Measurements from ENCODE around the gene CABP2.
"Not testable (repeated sequence)": the region's sequence is repeated elsewhere in the genome, so short reads cannot be mapped to it uniquely, and the experiment has no call there.

Gene CABP2

GRCh38 chr11:67538823-67539505, 15.7 kb upstream of the CABP2 start:
- no peak for DNase-seq

DNA sequence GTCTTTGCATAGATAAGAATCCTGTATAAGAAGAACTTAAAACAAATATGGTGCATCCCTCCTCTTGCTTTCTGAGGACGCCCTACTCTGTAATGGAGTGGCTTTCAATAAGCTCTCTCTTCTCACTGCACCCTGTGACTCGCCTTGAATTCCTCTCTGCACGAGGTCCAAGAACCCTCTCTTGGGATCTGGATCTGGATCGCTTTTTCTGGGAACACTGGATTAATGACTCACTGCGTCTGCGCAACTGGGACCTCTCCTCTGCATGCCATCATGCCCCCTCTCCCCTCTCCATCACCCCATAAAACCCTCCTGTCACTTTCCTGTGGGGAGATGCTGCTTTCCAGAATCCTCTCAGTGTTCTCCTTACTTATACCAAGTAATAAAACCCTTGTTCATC, 15.1 kb upstream of the CABP2 start:
- DNase-seq, result no peak

- no peak for DNase-seq
Observed at GRCh38 chr11:67535561-67535960, 12.3 kb upstream of the CABP2 start.

DNA sequence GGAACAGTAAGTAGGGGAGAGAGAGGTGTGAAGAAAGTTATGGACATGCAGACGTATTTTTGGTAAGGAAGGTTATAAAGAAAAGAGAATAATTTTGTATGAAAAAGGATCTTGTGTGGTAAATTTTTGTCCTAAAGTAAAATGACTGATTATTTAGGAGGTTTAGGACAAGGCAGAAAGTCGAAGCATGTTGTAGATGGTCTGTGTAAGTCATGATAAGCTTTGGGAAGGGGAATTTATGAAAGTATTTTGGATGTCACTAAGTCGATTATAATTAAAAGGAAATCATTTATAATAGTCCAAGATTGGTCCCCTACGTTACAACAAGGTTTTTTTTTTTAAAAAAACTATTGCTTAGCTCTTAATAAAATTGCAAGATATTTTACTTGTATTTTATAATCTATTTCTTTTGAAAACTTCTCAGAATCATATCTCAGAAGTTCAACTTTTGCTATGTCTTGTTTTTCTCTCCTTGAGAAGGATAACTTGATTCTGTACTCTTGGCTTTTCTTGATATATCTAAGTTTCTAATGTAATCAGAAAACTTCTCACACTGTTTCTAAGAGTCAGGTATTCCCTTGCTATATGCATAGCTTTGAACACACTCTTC, 10.9 kb upstream of the CABP2 start:
- DNase-seq, result no peak

GRCh38 chr11:67532889-67533288, 9.6 kb upstream of the CABP2 start:
- DNase-seq, result no peak

- no peak for DNase-seq
Observed at GRCh38 chr11:67530282-67530592, 7.0 kb upstream of the CABP2 start.

DNA sequence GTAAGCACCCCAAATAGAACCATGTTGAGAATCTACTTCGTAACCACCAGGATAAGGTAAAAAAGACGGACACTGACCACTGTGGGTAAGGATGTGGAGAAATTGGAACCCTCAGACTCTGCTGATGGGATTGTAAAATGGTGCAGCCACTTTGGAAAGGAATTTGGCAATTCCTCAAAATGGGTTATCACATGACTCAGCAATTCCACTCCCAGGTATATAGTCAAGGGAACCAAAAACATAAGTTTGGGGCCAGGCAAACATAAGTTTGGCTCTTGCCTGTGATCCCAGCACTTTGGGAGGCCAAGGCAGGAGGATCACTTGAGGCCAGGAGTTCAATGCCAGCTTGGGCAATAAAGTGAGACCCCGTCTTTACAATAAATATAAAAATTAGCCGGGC, 5.1 kb upstream of the CABP2 start:
- no peak for DNase-seq

DNA sequence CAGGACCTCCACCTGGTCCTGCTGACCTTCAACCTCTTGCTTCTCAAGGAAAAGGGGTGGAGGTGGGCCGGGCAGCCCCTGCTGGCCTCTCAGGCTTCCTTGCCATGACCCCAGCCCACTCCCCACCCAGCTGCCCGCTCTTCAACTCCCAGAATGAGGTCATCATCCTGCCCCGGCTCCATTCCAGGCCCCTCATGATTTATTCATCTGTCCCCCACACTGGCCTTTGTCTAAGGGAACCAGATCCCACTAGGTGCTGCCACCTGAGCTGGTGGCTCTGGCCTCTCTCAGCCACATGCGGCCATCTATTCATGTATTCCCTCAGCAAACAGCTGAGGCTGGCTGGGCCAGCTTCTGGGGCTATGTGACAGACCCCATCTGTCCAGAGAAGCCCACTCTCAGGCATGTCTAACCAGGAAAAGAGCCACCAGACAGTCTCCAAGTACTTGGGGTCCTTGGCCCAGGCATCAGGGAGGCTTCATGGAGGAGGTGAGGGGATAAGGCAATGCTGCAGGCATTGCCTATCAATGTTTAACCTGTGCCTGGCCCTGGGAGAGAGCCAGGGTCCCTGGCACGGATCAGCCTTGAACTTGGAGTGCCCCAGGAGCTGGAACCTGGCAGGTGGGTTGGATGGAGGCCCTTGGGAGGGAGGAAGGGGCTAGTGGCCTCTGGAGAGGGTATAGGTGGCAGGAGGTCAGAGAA, 2.2 kb upstream of the CABP2 start:
- no peak for DNase-seq

DNA sequence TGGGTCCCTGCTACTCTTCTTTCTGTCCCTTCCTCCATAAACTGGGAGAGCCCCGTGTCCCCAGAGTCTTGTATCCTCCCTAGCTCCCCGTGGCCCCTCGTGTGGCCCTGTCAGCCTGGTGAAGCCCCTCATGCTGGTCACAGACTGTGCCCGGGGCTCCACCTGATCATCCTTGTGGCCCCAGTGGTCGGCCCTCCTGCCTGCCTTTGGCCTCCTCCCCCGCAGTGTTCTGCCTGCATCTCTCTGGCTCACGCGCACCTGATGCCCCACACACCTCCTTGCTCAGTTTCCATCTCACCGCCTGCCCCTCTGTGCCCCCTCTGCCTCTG, 1.2 kb upstream of the CABP2 start:
- no peak for DNase-seq

DNA sequence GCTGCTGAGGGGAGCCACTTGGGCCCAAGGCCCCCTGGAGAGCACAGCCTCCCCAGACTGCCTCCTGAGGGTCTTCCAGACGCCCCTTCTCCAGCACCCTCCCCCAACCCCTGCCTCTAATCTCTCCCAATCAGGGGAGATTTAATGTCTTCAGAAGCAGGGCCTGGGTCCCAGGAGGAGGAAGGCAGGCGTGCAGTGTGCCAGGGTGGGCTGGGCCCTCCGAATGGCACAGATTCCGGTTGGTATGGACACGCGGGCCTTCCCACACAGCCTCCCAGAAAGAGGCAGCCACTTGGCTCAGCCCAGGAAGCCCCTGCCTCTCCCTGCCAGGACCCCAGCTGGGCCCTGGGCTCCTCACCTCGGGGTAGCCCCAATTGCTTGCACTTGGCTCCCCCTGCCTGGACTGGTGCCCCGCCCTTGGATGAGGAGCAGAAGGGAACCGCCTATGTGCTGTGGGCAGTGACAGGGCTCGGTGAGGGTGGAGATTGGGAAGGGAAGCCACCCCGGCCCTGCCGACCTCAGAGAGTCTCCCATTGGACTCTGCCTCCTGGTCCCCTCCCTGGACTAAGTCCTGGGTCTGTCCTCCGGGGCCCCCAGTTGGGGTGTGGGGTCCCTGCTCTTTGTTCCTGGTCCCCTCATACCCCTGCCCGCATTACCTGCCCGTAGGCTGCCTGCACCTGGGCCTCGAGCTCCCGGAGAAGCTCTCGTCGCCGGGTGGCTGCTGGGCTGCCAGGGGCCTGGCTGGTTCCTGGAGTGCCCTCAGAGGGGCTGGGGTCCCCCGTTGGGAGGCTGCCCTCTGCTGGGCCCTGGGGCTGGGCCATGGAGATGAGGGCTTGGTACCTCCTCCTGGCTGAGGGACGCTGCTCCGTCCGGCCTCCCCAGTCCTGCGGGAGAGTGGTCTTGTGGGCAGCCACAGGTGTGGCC, 572 bp upstream of the CABP2 start:
- DNase-seq, result no peak

DNA sequence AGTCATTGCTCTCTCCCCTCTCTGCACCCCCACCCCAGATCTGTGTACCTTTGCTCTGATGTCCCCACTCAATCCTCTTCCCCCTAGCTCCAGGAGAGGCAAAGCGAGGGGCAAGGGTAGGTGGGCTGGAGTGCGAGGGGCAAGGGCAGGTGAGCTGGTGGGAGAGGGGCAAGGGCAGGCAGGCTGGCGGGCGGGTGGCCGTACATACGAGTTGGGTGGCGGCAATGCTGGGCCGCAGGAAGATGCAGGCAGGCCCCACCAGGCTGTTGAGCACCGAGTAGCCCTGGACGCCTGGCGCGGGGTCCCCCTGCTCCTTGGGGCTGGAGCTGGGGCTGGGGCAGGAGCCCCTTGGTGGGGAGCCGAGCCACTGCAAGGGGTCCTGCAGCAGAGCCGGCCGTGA, 908 bp downstream of the CABP2 start:
- DNase-seq, result no peak

DNA sequence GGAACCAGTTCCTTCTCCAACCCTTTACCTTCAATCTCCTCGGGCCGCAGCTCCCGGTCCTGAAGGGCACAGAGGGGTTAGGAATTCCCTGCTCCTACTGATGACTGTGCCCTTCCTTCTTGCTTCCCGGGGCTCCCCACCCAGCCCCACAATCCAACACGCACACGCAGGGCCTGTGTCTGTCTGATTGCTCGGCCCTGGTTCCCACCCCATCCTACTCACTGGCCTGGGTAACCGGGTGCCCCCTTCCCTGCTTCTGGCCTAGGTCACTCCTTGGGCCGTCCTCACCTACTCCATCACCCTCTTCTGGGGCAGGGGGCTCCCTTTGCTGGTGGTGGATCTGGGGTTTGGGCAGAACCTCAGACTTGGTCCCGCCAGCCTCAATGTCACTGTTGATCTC, 1.3 kb downstream of the CABP2 start:
- DNase-seq, result no peak

DNA sequence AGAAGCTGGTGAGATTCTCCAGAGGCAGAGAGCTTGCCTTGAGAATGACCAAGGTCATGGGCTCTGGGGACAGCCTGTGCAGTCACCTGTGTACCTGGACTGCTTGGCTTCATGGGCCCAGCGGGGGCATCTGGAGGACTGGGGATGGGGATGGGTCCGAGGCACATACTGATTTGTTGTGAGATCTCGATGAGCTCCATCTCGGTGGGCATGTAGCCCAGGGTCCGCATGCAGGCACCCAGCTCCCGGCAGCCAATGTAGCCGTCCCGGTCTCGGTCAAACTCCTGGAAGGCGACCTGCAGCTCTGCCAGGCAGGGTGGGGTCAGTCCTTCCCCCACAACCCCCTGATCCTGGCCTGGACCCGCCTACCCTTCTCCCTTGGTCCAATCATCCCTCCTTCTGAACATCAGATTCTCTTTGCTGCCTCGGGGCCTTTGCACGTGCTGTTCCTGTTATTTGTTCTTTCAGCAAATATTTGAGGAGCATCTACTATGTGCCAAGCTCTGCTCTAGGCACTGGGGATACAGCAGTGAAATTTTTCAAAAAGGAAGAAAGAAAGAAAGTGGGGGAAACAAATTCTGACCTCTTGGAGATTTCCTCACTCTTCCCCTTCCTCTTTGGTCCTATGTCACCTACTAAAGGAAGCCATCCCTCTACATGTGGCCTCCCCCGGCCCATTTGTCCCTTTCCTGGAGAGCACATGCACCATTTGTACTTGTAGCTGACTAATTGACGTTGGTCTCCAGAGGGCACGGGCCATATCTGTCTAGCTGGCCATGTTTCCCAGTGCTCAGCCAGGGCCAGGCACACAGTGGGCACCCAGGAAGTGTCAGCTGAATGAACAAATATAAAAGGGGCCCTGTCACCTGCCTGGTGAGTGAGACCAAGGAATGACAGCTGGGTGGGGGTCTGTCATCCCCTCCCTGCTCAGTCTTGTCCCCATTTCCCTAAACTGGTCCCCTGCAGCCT, 2.1 kb downstream of the CABP2 start:
- no peak for DNase-seq

- DNase-seq, result no peak
Observed at GRCh38 chr11:67519726-67520125, 3.5 kb downstream of the CABP2 start.

- no peak for DNase-seq
Observed at GRCh38 chr11:67517784-67518552, 5.3 kb downstream of the CABP2 start.

- DNase-seq, result no peak
Observed at GRCh38 chr11:67516806-67517205, 6.4 kb downstream of the CABP2 start.

DNA sequence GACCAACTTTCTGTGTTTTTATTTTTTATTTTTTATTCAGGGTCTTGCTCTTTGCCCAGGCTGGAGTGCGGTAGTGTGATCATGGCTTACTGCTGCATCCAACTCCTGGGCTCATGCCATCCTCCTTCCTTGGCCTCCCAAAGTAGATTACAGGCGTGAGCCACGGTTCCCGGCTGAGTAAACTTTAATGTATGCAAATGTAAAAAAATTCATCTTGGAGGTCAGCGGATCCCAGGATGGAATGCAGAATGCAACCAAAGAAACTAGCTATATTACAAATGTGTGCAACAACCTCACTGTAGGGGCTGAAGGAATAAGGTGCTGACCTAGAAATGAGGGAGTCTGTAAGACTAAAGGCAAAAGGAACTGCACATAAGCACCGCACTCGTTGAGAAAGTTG, 9.1 kb downstream of the CABP2 start:
- DNase-seq, result no peak

DNA sequence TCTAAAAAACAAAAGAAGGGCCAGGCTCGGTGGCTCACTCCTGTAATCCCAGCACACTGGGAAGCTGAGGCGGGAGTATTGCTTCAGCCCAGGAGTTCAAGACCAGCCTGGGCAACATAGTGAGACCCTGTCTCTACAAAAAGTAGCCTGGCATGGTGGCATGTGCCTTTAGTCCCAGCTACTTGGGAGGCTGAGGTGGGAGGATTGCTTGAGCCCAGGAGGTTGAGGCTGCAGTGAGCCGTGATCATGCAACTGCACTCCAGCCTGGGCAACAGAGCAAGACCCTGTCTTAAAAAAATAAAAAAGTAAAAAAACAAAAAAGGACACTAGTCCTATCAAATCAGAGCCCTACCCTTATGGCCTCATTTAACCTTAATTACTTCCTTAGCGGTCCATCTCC, 11.7 kb downstream of the CABP2 start:
- DNase-seq, result not testable (repeated sequence)

- no peak for DNase-seq
Observed at GRCh38 chr11:67510023-67510345, 13.3 kb downstream of the CABP2 start.

DNA sequence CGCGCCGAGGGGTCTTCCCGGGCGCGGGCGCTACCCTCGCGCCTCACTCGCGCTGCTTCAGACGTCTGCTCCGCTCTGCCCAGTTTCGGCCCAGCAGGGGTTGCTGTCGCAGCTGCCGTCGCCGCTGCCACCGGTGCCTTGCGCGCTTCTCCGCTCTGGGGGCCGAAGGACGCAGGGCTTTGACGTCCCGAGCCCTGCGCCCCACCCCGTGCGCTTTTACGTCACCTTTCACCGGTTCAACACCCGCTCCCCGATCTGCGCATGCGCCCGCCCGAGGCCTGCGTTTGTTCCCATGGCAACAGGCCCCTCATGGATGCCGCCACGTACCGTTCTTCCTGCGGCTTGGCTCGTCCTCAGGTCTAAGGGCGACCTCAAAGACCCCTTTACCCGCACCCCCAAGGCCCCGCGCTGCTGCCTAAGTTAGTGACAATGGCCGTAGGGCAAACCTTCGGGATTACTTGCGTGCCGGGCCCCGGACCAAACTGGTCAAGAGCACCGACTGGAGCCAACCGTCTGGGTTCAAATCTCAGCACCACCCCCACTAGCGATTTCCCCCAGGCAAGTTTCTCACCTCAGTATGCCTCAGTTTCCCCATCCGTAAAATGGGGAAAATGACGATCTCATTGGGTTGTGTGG, 14.6 kb downstream of the CABP2 start:
- peak; percentile 90 for DNase-seq

DNA sequence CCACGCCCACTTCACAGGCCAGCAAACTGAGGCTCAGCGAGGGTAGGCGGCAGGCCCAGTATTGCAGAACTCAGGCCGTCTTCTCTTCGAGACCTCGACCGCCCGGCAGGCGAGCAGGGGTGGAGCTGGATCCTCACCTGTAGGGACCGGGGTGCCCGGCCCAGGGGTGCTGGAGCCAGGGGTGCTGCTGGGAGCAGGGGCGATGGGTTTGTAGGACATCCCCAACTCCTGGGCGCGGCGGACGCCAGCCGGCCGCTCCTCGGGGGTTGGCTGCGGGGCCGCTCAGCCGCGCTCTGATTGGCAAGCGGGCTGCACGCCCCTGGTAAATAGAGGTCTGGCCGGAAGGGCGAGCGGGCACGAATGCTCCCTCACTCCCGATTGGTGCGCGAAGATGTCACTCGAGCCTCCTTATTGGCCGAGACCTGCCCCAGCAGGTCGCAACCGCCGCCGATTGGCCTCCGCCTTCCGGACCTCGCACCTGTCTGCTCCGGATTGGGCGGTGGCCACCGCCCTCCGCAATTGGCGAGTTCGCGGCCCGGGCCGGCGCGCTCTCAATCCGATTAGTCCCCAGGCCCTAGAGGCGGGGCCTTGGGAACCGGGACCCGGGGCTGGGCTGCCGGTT, 15.3 kb downstream of the CABP2 start, which contains the start of gene CDK2AP2:
Gene CDK2AP2, minus strand, starts transcription at position 299 of the 622 bp plus-strand sequence. Its CDS starts 80 bp downstream, at position 219.
- peak; percentile 99 for DNase-seq

All from DMS153 (cell line).